Esophagus muscularis mucosa (tissue), 4 donors: ENCODE results near the gene WWTR1. TPM values are rescaled to one million over a fixed set of nuclear protein-coding genes. Genes with fewer than 3 reads are reported as not detected.

Experiments
- DNase-seq: peaks from one replicate; pipeline ENCODE4 v3.0.0-alpha.2; 2017; ENCODE audit errors: extremely low spot score
- H3K27ac ChIP-seq, 4 donors: fragments of 200-600 bp; sonication (generic); replicated peaks in 1 of 4; 1 replicate in 3 of 4; 2 replicates in 1 of 4; pipeline ENCODE4 v1.5.1; 2016 to 2019; ENCODE audit warnings: mild to moderate bottlenecking in 1 of 4
- H3K27me3 ChIP-seq, 4 donors: fragments of 200-600 bp; sonication (generic); one replicate each; pipeline versions ENCODE4 v1.5.1 to v1.6.0; 2016 to 2019
- H3K36me3 ChIP-seq, 4 donors: fragments of 200-600 bp; sonication (generic); one replicate each; pipeline ENCODE4 v1.5.1; 2016 to 2019
- H3K4me1 ChIP-seq, 4 donors: fragments of 200-600 bp; sonication (generic); one replicate each; pipeline ENCODE4 v1.5.1; 2016 to 2019
- H3K4me3 ChIP-seq, 4 donors: fragments of 200-600 bp; sonication (generic); 1 replicate in 2 of 4; 2 replicates in 2 of 4; pipeline ENCODE4 v1.5.1; 2016 to 2019; ENCODE audit warnings: mild to moderate bottlenecking in 4 of 4, moderate library complexity in 1 of 4
- H3K9me3 ChIP-seq, 4 donors: fragments of 200-600 bp; sonication (generic); 1 replicate in 3 of 4; 2 replicates in 1 of 4; pipeline ENCODE4 v1.5.1; 2016 to 2019
- CTCF ChIP-seq, 3 experiments: fragments of 200-600 bp in 2 of 3; fragments of 450-650 bp in 1 of 3; sonication (generic) in 2 of 3; IDR thresholded peaks; one replicate each; pipeline ENCODE4 v1.5.1; 2017 to 2019; ENCODE audit warnings: antibody characterized with exemption in 3 of 3, mild to moderate bottlenecking in 2 of 3, moderate library complexity in 1 of 3
- EP300 ChIP-seq: sonication (generic); formaldehyde crosslinking; IDR thresholded peaks from one replicate; pipeline ENCODE4 v1.6.1; 2017; ENCODE audit warnings: antibody characterized with exemption
- POLR2A ChIP-seq: fragments of 450-650 bp; IDR thresholded peaks from one replicate; pipeline ENCODE4 v1.6.1; 2017; ENCODE audit warnings: antibody characterized with exemption, moderate library complexity, mild to moderate bottlenecking, low read depth
- POLR2AphosphoS5 ChIP-seq, 2 donors: sonication (generic); formaldehyde crosslinking; IDR thresholded peaks; one replicate each; pipeline ENCODE4 v1.6.1; 2017; ENCODE audit warnings: antibody characterized with exemption in 2 of 2
- WGBS: methylation state at CpG from one replicate; pipeline ENCODE4 v1.1.5; 2018; 5-methylcytosine and 5-hydroxymethylcytosine counted together
- intact Hi-C: fragments of 100-400 bp; cut with DNase I; formaldehyde crosslinking; loops from one replicate; pipeline ENCODE4 v1.15.1; 2023
- total RNA-seq, 4 donors: library from RNA; depleted of rRNA; stranded (reverse); fragments of >200 nt; gene quantifications; one replicate each; pipeline versions ENCODE4 v1.1.0 to v1.2.1, GENCODE V29; 2016

WWTR1 gene
- total RNA-seq, 4 donors from 2014 or later = 346 to 535 (median 463) TPM

GRCh38 chr3:149639093-149639486 lies 18.7 kb downstream of the WWTR1 start:
- peaks cover 50 to 98% (median 96%) of the 10 kb centered on the region in 4 donors for H3K4me1 ChIP-seq
- WGBS = 64% methylated on average over 2 of the region's 2 CpGs
- peak overlapping the region; percentile 34 to 52 (median 42) for H3K4me3 ChIP-seq

GRCh38 chr3:149638228-149639092 lies 19.4 kb downstream of the WWTR1 start:
- H3K4me1 ChIP-seq = peaks cover 52 to 98% (median 96%) of the 10 kb centered on the region in 4 donors
- peak overlapping the region; percentile 50 to 71 (median 57) for H3K27ac ChIP-seq
- H3K4me3 ChIP-seq = peak overlapping the region; percentile 34 to 52 (median 42)

More at GRCh38 chr3:149639093-149639486, 18.7 kb downstream of the WWTR1 start:
- intact Hi-C loops = no loop called here
- H3K27me3 ChIP-seq = no peaks in the 10 kb centered on the region
- no peaks in the 10 kb centered on the region for H3K36me3 ChIP-seq
- H3K9me3 ChIP-seq = no peaks in the 10 kb centered on the region
- H3K27ac ChIP-seq = peak overlapping the region; percentile 50 to 71 (median 57)
- TF ChIP-seq POLR2AphosphoS5 (IDR thresholded peaks at IDR 0.05) = no peak
- no peak for TF ChIP-seq POLR2A
- TF ChIP-seq CTCF (IDR thresholded peaks at IDR 0.05) = no peak
- no peak for TF ChIP-seq EP300
- DNase-seq = no peak

GRCh38 chr3:149635396-149635795 lies 22.4 kb downstream of the WWTR1 start:
- peak overlapping the region in 3 of 4 donors; percentile 67 to 73 (median 71) for H3K27ac ChIP-seq
- WGBS = 83% methylated on average over 4 of the region's 4 CpGs

More at GRCh38 chr3:149638228-149639092, 19.4 kb downstream of the WWTR1 start:
- Histone ChIP-seq H3K36me3 (no peaks in the 10 kb centered on the region), H3K27me3 (no peaks in the 10 kb centered on the region), H3K9me3 (no peaks in the 10 kb centered on the region)
- DNase-seq = no peak
- 27% methylated on average over 15 of the region's 15 CpGs for WGBS
- TF ChIP-seq EP300 (no peak), CTCF (IDR thresholded peaks at IDR 0.05) (no peak), POLR2A (no peak), POLR2AphosphoS5 (IDR thresholded peaks at IDR 0.05) (no peak)
- intact Hi-C loops = no loop called here

GRCh38 chr3:149634573-149634972 lies 23.3 kb downstream of the WWTR1 start:
- peaks cover 40 to 96% (median 93%) of the 10 kb centered on the region in 4 donors for H3K4me1 ChIP-seq
- WGBS = 81% methylated on average over 4 of the region's 4 CpGs
- no peaks in the 10 kb centered on the region for H3K9me3 ChIP-seq
- no peaks in the 10 kb centered on the region for H3K36me3 ChIP-seq
- intact Hi-C loops = no loop called here
- no peak overlapping the region for H3K4me3 ChIP-seq
- TF ChIP-seq POLR2AphosphoS5 (IDR thresholded peaks at IDR 0.05) (no peak), CTCF (IDR thresholded peaks at IDR 0.05) (no peak), EP300 (no peak), POLR2A (no peak)
- H3K27ac ChIP-seq = peak overlapping the region; percentile 62 to 73 (median 69)
- no peaks in the 10 kb centered on the region for H3K27me3 ChIP-seq
- no peak for DNase-seq

More at GRCh38 chr3:149635396-149635795, 22.4 kb downstream of the WWTR1 start:
- intact Hi-C loops = no loop called here
- Histone ChIP-seq H3K4me1 (peaks cover 40 to 96% (median 93%) of the 10 kb centered on the region in 4 donors), H3K27me3 (no peaks in the 10 kb centered on the region), H3K36me3 (no peaks in the 10 kb centered on the region), H3K9me3 (no peaks in the 10 kb centered on the region), H3K4me3 (no peak overlapping the region)
- no peak for DNase-seq
- no peak for TF ChIP-seq EP300
- no peak for TF ChIP-seq POLR2AphosphoS5 (IDR thresholded peaks at IDR 0.05)
- TF ChIP-seq POLR2A = no peak
- no peak for TF ChIP-seq CTCF (IDR thresholded peaks at IDR 0.05)
